Measurements from ENCODE around the gene SH2D7.

The SH2D7 gene

GRCh38 chr15:78075490-78076230 lies 16.7 kb upstream of the SH2D7 start:
- no peaks in the 10 kb centered on the region for H4K20me1 ChIP-seq (ENCODE audit: low read depth, low read length)
- no peak overlapping the region for H3K4me3 ChIP-seq (ENCODE audit: insufficient read depth, low read length, poor library complexity, severe bottlenecking)
- H3K27me3 ChIP-seq (ENCODE audit: low read length): no peaks in the 10 kb centered on the region
- H3K36me3 ChIP-seq (ENCODE audit: low read length): no peaks in the 10 kb centered on the region
- H3K79me2 ChIP-seq (ENCODE audit: insufficient read depth, low read length): peaks cover 6% of the 10 kb centered on the region; the same call in 1 of the 2 replicates
- H2AFZ ChIP-seq (ENCODE audit: low read depth, low read length, severe bottlenecking): no peak overlapping the region
- TF ChIP-seq CTCF (IDR thresholded peaks at IDR 0.05; ENCODE audit: insufficient read depth, low read length, poor library complexity, severe bottlenecking): no peak
- TF ChIP-seq EZH2phosphoT487 (conservative IDR thresholded peaks at IDR 0.05; ENCODE audit: low read length): no peak
- peak overlapping the region; percentile 90 for H3K4me2 ChIP-seq (ENCODE audit: low read depth, low read length, poor library complexity, severe bottlenecking)
- H3F3A ChIP-seq (ENCODE audit: insufficient read depth): no peaks in the 10 kb centered on the region
- H3K9me2 ChIP-seq (replicated peaks; ENCODE audit: insufficient read depth, low read length): no peaks in the 10 kb centered on the region
- no peaks in the 10 kb centered on the region for H3K9me3 ChIP-seq (ENCODE audit: insufficient read depth, low read length)
- no peak overlapping the region for H3K27ac ChIP-seq (ENCODE audit: low read depth, low read length)
- no peak overlapping the region for H3K9ac ChIP-seq (ENCODE audit: low read length)

- Histone ChIP-seq H3K4me3 (ENCODE audit: insufficient read depth, low read length, poor library complexity, severe bottlenecking) (peak overlapping the region; percentile 86), H2AFZ (ENCODE audit: low read depth, low read length, severe bottlenecking) (peak overlapping the region; percentile 64), H3F3A (ENCODE audit: insufficient read depth) (no peaks in the 10 kb centered on the region), H3K27ac (ENCODE audit: low read depth, low read length) (no peak overlapping the region), H3K9me3 (ENCODE audit: insufficient read depth, low read length) (no peaks in the 10 kb centered on the region), H3K4me2 (ENCODE audit: low read depth, low read length, poor library complexity, severe bottlenecking) (peak overlapping the region; percentile 90), H3K9ac (ENCODE audit: low read length) (peak overlapping the region; percentile 71), H3K9me2 (replicated peaks; ENCODE audit: insufficient read depth, low read length) (no peaks in the 10 kb centered on the region), H3K36me3 (ENCODE audit: low read length) (no peaks in the 10 kb centered on the region), H3K79me2 (ENCODE audit: insufficient read depth, low read length) (peaks cover 6% of the 10 kb centered on the region; the same call in 1 of the 2 replicates), H4K20me1 (ENCODE audit: low read depth, low read length) (no peaks in the 10 kb centered on the region), H3K27me3 (ENCODE audit: low read length) (no peaks in the 10 kb centered on the region)
- TF ChIP-seq CTCF (IDR thresholded peaks at IDR 0.05; ENCODE audit: insufficient read depth, low read length, poor library complexity, severe bottlenecking) (no peak), EZH2phosphoT487 (conservative IDR thresholded peaks at IDR 0.05; ENCODE audit: low read length) (no peak)
These were observed 15.9 kb upstream of the SH2D7 start for GRCh38 chr15:78076231-78077052.

- H3K9me2 ChIP-seq (replicated peaks; ENCODE audit: insufficient read depth, low read length): no peaks in the 10 kb centered on the region
- H3K4me2 ChIP-seq (ENCODE audit: low read depth, low read length, poor library complexity, severe bottlenecking): peak within 1 kb of the TSS; percentile 90
- H3K79me2 ChIP-seq (ENCODE audit: insufficient read depth, low read length): peaks cover 6% of the 10 kb centered on the region; the same call in 1 of the 2 replicates
- peak within 1 kb of the TSS; percentile 86 for H3K4me3 ChIP-seq (ENCODE audit: insufficient read depth, low read length, poor library complexity, severe bottlenecking)
- H3K9me3 ChIP-seq (ENCODE audit: insufficient read depth, low read length): no peaks in the 10 kb centered on the region
- H3K36me3 ChIP-seq (ENCODE audit: low read length): no peaks in the 10 kb centered on the region
- no peak for TF ChIP-seq CTCF (IDR thresholded peaks at IDR 0.05; ENCODE audit: insufficient read depth, low read length, poor library complexity, severe bottlenecking)
- TF ChIP-seq EZH2phosphoT487 (conservative IDR thresholded peaks at IDR 0.05; ENCODE audit: low read length): no peak
- H2AFZ ChIP-seq (ENCODE audit: low read depth, low read length, severe bottlenecking): peak within 1 kb of the TSS; percentile 88
- no peak within 1 kb of the TSS for H3K27ac ChIP-seq (ENCODE audit: low read depth, low read length)
- H4K20me1 ChIP-seq (ENCODE audit: low read depth, low read length): no peaks in the 10 kb centered on the region
- H3K27me3 ChIP-seq (ENCODE audit: low read length): no peaks in the 10 kb centered on the region
- peak within 1 kb of the TSS; percentile 71 for H3K9ac ChIP-seq (ENCODE audit: low read length)
- no peaks in the 10 kb centered on the region for H3F3A ChIP-seq (ENCODE audit: insufficient read depth)
These were observed 15.1 kb upstream of the SH2D7 start, which contains the start of gene TBC1D2B for GRCh38 chr15:78077053-78077870. TBC1D2B (minus strand) TSS chr15:78077711; CDS start chr15:78077652, 59 bp downstream.
